H9 (cell line): ENCODE data around the gene CASP8. TPM values are rescaled to one million over a fixed set of nuclear protein-coding genes. Genes with fewer than 3 reads are reported as not detected.

Experiments used
- DNase-seq: peaks from one replicate; pipeline ENCODE4 v3.0.0-alpha.2; 2017
- H2AFZ ChIP-seq: one replicate; pipeline ENCODE4 v1.6.1; 2013; ENCODE audit warnings: mild to moderate bottlenecking, low read length, control low read depth, moderate library complexity
- H2AK5ac ChIP-seq: 2 replicates; pipeline ENCODE4 v1.6.1; 2013; ENCODE audit warnings: low read length, control low read depth, mixed read lengths; ENCODE audit not compliant: insufficient read length
- H2BK120ac ChIP-seq: one replicate; pipeline ENCODE4 v1.6.1; 2013; ENCODE audit warnings: low read depth, mild to moderate bottlenecking, low read length, control low read depth, inconsistent platforms; ENCODE audit not compliant: poor library complexity, severe bottlenecking
- H2BK12ac ChIP-seq: 2 replicates; pipeline ENCODE4 v1.6.1; 2013; ENCODE audit warnings: low read length, control low read depth, mixed read lengths, low read depth; ENCODE audit not compliant: insufficient read length
- H2BK15ac ChIP-seq: 2 replicates; pipeline ENCODE4 v1.6.1; 2013; ENCODE audit warnings: low read depth, low read length, control low read depth
- H2BK20ac ChIP-seq: one replicate; pipeline ENCODE4 v1.6.1; 2013; ENCODE audit warnings: low read depth, mild to moderate bottlenecking, low read length, control low read depth, inconsistent platforms; ENCODE audit not compliant: poor library complexity, severe bottlenecking
- H2BK5ac ChIP-seq: 2 replicates; pipeline ENCODE4 v1.6.1; 2013; ENCODE audit warnings: low read length, control low read depth, mixed read lengths; ENCODE audit not compliant: insufficient read length
- H3K14ac ChIP-seq: 2 replicates; pipeline ENCODE4 v1.6.1; 2013; ENCODE audit warnings: low read length, control low read depth; ENCODE audit not compliant: insufficient read depth
- H3K18ac ChIP-seq: 2 replicates; pipeline ENCODE4 v1.6.1; 2013; ENCODE audit warnings: low read depth, mild to moderate bottlenecking, mixed read lengths, low read length, control low read depth; ENCODE audit not compliant: insufficient read length
- H3K23ac ChIP-seq: 2 replicates; pipeline ENCODE4 v1.6.1; 2013; ENCODE audit warnings: low read length, control low read depth, mixed read lengths, low read depth; ENCODE audit not compliant: insufficient read length
- H3K23me2 ChIP-seq: 2 replicates; pipeline ENCODE4 v1.6.1; 2013; ENCODE audit warnings: low read depth, mild to moderate bottlenecking, mixed read lengths, low read length, control low read depth; ENCODE audit not compliant: insufficient read length, poor library complexity, severe bottlenecking
- H3K27ac ChIP-seq: 2 replicates; pipeline ENCODE4 v1.5.1; 2013; ENCODE audit warnings: low read length, control low read depth, mixed read lengths, low read depth; ENCODE audit not compliant: insufficient read length
- H3K27me3 ChIP-seq: 2 replicates; pipeline ENCODE4 v1.6.1; 2013; ENCODE audit warnings: low read length, control low read depth, inconsistent platforms; ENCODE audit not compliant: insufficient read depth
- H3K4ac ChIP-seq: 2 replicates; pipeline ENCODE4 v1.6.1; 2013; ENCODE audit warnings: low read depth, mild to moderate bottlenecking, control low read depth, inconsistent platforms, low read length, moderate library complexity
- H3K4me1 ChIP-seq: 2 replicates; pipeline ENCODE4 v1.6.1; 2013; ENCODE audit warnings: low read length, control low read depth, inconsistent platforms; ENCODE audit not compliant: insufficient read depth
- H3K4me2 ChIP-seq: 2 replicates; pipeline ENCODE4 v1.6.1; 2013; ENCODE audit warnings: low read length, control low read depth, mixed read lengths; ENCODE audit not compliant: insufficient read length, insufficient read depth
- H3K56ac ChIP-seq: 2 replicates; pipeline ENCODE4 v1.6.1; 2013; ENCODE audit warnings: low read depth, mild to moderate bottlenecking, mixed read lengths, low read length, control low read depth; ENCODE audit not compliant: insufficient read length
- H3K79me1 ChIP-seq: 2 replicates; pipeline ENCODE4 v1.6.1; 2013; ENCODE audit warnings: low read depth, mild to moderate bottlenecking, moderate library complexity, low read length, control low read depth, inconsistent platforms; ENCODE audit not compliant: insufficient read depth, poor library complexity, severe bottlenecking
- H3K79me2 ChIP-seq: 2 replicates; pipeline ENCODE4 v1.6.1; 2013; ENCODE audit warnings: low read length, control low read depth, inconsistent platforms; ENCODE audit not compliant: insufficient read depth
- H3K9ac ChIP-seq: 2 replicates; pipeline ENCODE4 v1.6.1; 2013; ENCODE audit warnings: low read length, control low read depth, mixed read lengths; ENCODE audit not compliant: insufficient read length; ENCODE audit errors: extremely low read depth
- H3K9me3 ChIP-seq: one replicate; pipeline ENCODE4 v1.6.1; 2013; ENCODE audit warnings: low read depth, low read length, inconsistent platforms; ENCODE audit not compliant: control insufficient read depth
- H3T11ph ChIP-seq: one replicate; pipeline ENCODE4 v1.6.1; 2013; ENCODE audit warnings: mild to moderate bottlenecking, low read length, control low read depth, inconsistent platforms
- H4K20me1 ChIP-seq: one replicate; pipeline ENCODE4 v1.6.1; 2013; ENCODE audit not compliant: control insufficient read depth, insufficient read length, insufficient read depth
- H4K5ac ChIP-seq: 2 replicates; pipeline ENCODE4 v1.6.1; 2013; ENCODE audit warnings: low read depth, mild to moderate bottlenecking, mixed read lengths, low read length, control low read depth; ENCODE audit not compliant: insufficient read length
- H4K8ac ChIP-seq: replicated peaks from 2 replicates; pipeline ENCODE4 v1.6.1; 2013; ENCODE audit warnings: low read length, control low read depth, mixed read lengths, low read depth; ENCODE audit not compliant: insufficient read length
- H4K91ac ChIP-seq: 2 replicates; pipeline ENCODE4 v1.6.1; 2013; ENCODE audit warnings: low read depth, mild to moderate bottlenecking, moderate library complexity, mixed read lengths, low read length, control low read depth; ENCODE audit not compliant: insufficient read length
- H3K27ac Mint-ChIP-seq, 3 experiments: 2 replicates in 2 of 3; 3 replicates in 1 of 3; pipeline ENCODE4 v1.8.0; 2020 to 2021; ENCODE audit warnings: mixed read lengths in 3 of 3, mild to moderate bottlenecking in 1 of 3, moderate library complexity in 1 of 3
- H3K27me3 Mint-ChIP-seq: 2 replicates; pipeline ENCODE4 v1.8.0; 2021; ENCODE audit warnings: low read depth, mild to moderate bottlenecking, moderate library complexity, mixed read lengths
- H3K36me3 Mint-ChIP-seq, 3 experiments: 2 replicates in 2 of 3; 3 replicates in 1 of 3; pipeline ENCODE4 v1.8.0; 2020 to 2021; ENCODE audit warnings: low read depth in 3 of 3, mixed read lengths in 3 of 3; ENCODE audit not compliant: insufficient read depth in 1 of 3
- H3K4me1 Mint-ChIP-seq, 2 experiments: 2 replicates each; pipeline ENCODE4 v1.8.0; 2020; ENCODE audit warnings: mixed read lengths in 2 of 2
- H3K4me3 Mint-ChIP-seq, 2 experiments: 2 replicates in 1 of 2; 3 replicates in 1 of 2; pipeline ENCODE4 v1.8.0; 2020 to 2021; ENCODE audit warnings: mild to moderate bottlenecking in 2 of 2, mixed read lengths in 2 of 2, moderate library complexity in 1 of 2
- H3K9me3 Mint-ChIP-seq, 2 experiments: 2 replicates in 1 of 2; 3 replicates in 1 of 2; pipeline ENCODE4 v1.8.0; 2020; ENCODE audit warnings: mild to moderate bottlenecking in 2 of 2, mixed read lengths in 2 of 2, moderate library complexity in 1 of 2
- WGBS: extraction: QIAGEN DNeasy Blood & Tissue Kit; methylation state at CpG from one replicate; pipeline ENCODE4 v1.1.7; 2013; ENCODE audit warnings: missing lambda C conversion rate, low lambda C conversion rate, mixed read lengths; ENCODE audit not compliant: insufficient read length; ENCODE audit errors: extremely low coverage; 5-methylcytosine and 5-hydroxymethylcytosine counted together
- total RNA-seq: library from RNA; stranded (reverse); gene quantifications from 2 replicates; pipeline ENCODE4 v1.2.1, GENCODE V29; 2021
- TF ChIP-seq, protein P1 (sequence below): fragments of 200-600 bp; sonication (generic); conservative IDR thresholded peaks from 3 replicates; pipeline ENCODE4 v1.8.0; 2021; ENCODE audit warnings: antibody characterized with exemption, mild to moderate bottlenecking

CASP8 gene
- total RNA-seq, 1 experiment from 2014 or later: 10.0 TPM

DNA sequence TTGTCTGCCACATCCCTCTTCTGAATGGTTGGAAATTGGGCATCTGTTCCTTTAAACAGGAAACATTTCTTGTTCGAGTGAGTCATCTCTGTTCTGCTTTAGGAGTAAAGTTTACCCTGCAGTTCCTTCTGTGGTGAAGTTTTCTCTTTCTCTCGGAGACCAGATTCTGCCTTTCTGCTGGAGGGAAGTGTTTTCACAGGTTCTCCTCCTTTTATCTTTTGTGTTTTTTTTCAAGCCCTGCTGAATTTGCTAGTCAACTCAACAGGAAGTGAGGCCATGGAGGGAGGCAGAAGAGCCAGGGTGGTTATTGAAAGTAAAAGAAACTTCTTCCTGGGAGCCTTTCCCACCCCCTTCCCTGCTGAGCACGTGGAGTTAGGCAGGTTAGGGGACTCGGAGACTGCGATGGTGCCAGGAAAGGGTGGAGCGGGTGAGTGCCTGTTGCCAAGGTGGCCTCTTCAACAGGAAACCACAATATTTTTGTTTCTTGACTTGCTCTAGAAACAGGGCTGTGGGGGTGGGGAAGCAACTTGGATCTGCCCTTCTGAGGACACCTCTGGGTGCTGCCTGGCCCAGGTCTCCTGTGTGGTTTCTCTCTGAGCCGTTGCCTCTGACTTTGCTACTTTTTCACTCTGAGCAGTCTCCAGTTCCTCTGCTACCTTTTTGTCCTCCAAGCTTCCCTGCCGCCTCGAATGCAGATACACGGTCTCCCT is 2.2 kb upstream of the CASP8 start:
- H3K9me3 ChIP-seq: no peaks in the 10 kb centered on the region
- H4K20me1 ChIP-seq: no peaks in the 10 kb centered on the region
- H3K14ac ChIP-seq: peak overlapping the region; percentile 90
- no peaks in the 10 kb centered on the region for H3K27me3 ChIP-seq
- Mint-ChIP-seq H3K4me3 (peak overlapping the region; percentile 53 to 73), H3K36me3 (no peaks in the 10 kb centered on the region; a peak in 1 of 7 replicates), H3K9me3 (no peaks in the 10 kb centered on the region), H3K27me3 (no peaks in the 10 kb centered on the region; the same call in 1 of the 2 replicates), H3K27ac (peak overlapping the region; percentile 78 to 90 (median 85)), H3K4me1 (peaks cover 28% of the 10 kb centered on the region in 2 experiments)
- H2BK15ac ChIP-seq: no peak overlapping the region
- peak; percentile 55 for DNase-seq
- no peak overlapping the region for H2BK20ac ChIP-seq
- H2BK120ac ChIP-seq: peak overlapping the region; percentile 65
- no peak overlapping the region for H2BK5ac ChIP-seq
- peak overlapping the region; percentile 2 for H3K27ac ChIP-seq
- no peak overlapping the region for H2BK12ac ChIP-seq
- TF ChIP-seq, protein P1, sequence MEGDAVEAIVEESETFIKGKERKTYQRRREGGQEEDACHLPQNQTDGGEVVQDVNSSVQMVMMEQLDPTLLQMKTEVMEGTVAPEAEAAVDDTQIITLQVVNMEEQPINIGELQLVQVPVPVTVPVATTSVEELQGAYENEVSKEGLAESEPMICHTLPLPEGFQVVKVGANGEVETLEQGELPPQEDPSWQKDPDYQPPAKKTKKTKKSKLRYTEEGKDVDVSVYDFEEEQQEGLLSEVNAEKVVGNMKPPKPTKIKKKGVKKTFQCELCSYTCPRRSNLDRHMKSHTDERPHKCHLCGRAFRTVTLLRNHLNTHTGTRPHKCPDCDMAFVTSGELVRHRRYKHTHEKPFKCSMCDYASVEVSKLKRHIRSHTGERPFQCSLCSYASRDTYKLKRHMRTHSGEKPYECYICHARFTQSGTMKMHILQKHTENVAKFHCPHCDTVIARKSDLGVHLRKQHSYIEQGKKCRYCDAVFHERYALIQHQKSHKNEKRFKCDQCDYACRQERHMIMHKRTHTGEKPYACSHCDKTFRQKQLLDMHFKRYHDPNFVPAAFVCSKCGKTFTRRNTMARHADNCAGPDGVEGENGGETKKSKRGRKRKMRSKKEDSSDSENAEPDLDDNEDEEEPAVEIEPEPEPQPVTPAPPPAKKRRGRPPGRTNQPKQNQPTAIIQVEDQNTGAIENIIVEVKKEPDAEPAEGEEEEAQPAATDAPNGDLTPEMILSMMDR: no peak
- H3K4me2 ChIP-seq: peak overlapping the region; percentile 55
- H3K79me2 ChIP-seq: no peaks in the 10 kb centered on the region
- H3K9ac ChIP-seq: no peak overlapping the region
- H4K8ac ChIP-seq: no peak overlapping the region
- H3T11ph ChIP-seq: no peak overlapping the region
- no CpG with 5 or more reads among the region's 10 CpGs for WGBS
- H2AK5ac ChIP-seq: no peak overlapping the region
- no peaks in the 10 kb centered on the region for H3K23me2 ChIP-seq
- H4K91ac ChIP-seq: no peak overlapping the region
- H3K79me1 ChIP-seq: no peaks in the 10 kb centered on the region
- peak overlapping the region; percentile 18 for H3K18ac ChIP-seq
- H2AFZ ChIP-seq: peak overlapping the region; percentile 35
- H4K5ac ChIP-seq: peak overlapping the region; percentile 9
- no peak overlapping the region for H3K23ac ChIP-seq
- H3K4ac ChIP-seq: no peak overlapping the region
- peaks cover 11% of the 10 kb centered on the region for H3K4me1 ChIP-seq
- H3K56ac ChIP-seq: no peak overlapping the region
